ENCODE data around the gene SLC5A6. TPM values are rescaled to one million over a fixed set of nuclear protein-coding genes. Genes with fewer than 3 reads are reported as not detected.

SLC5A6 gene
- total and polyA plus RNA-seq, 2 of the 8 experiments (the other 6 are each of a cell fraction or from before 2014, with no cell fraction given) = 118 to 183 TPM

- H3K9me3 ChIP-seq (ENCODE audit: insufficient read depth in 2 of 2, low read depth in 1 of 2, low read length in 1 of 2) = no peaks in the 10 kb centered on the region
- H3K4ac ChIP-seq (replicated peaks; ENCODE audit: insufficient read length, low read depth, low read length) = no peak overlapping the region
- H3K4me3 ChIP-seq (ENCODE audit: extremely low read depth in 1 of 4, insufficient read depth in 2 of 4, low read depth in 3 of 4, low read length in 4 of 4) = no peak overlapping the region
- no peak overlapping the region for H3K9ac ChIP-seq (replicated peaks in 1 of 4; ENCODE audit: extremely low read depth in 1 of 4, low read depth in 3 of 4, low read length in 3 of 4)
- peaks cover 3% of the 10 kb centered on the region; the same call in 1 of the 2 replicates for H3K79me1 ChIP-seq (ENCODE audit: low read depth, low read length)
- POLR2A ChIA-PET (ENCODE audit: partially characterized antibody) = interaction anchor here (0.7 to 29.6 kb wide), 6 partner anchors 13 to 130 kb away, joined by 3 to 835 read pairs (median 6); partner anchors contain the start of genes ATRAID and SLC5A6
- no peak for DNase-seq (ENCODE audit: low read depth in 1 of 2, low spot score in 2 of 2)
- no peak overlapping the region for H3K27ac ChIP-seq (ENCODE audit: low read depth, low read length)
- H3K23ac ChIP-seq (ENCODE audit: insufficient read length) = no peak overlapping the region
- CTCF ChIA-PET (ENCODE audit: partially characterized antibody) = interaction anchor here (1.0 to 3.2 kb wide), 4 partner anchors 15 to 123 kb away, joined by 3 to 8 read pairs (median 4); no protein-coding TSS in a partner anchor
- no peak overlapping the region for H2AFZ ChIP-seq (ENCODE audit: low read length)
- peaks cover 2 to 10% of the 10 kb centered on the region in 2 experiments for H4K20me1 ChIP-seq (replicated peaks in 1 of 2; ENCODE audit: control insufficient read depth in 1 of 2, insufficient read depth in 2 of 2, low read length in 2 of 2)
- no peak overlapping the region for H2BK5ac ChIP-seq (ENCODE audit: low read depth, low read length)
- H4K8ac ChIP-seq (ENCODE audit: extremely low read depth, insufficient read depth, low read length) = no peak overlapping the region
- no peak overlapping the region for H2BK20ac ChIP-seq (ENCODE audit: low read length)
- H3K27me3 ChIP-seq (replicated peaks in 1 of 4; ENCODE audit: control insufficient read depth in 3 of 4, extremely low read depth in 1 of 4, insufficient read depth in 3 of 4, low read length in 3 of 4) = no peaks in the 10 kb centered on the region
- no peak overlapping the region for H2BK12ac ChIP-seq (ENCODE audit: low read depth, low read length)
- FAIRE-seq = no peak
- H3K56ac ChIP-seq (replicated peaks; ENCODE audit: insufficient read length, low read depth, low read length) = no peak overlapping the region
- H2BK15ac ChIP-seq (ENCODE audit: low read length) = no peak overlapping the region
- no peak overlapping the region for H4K91ac ChIP-seq (replicated peaks; ENCODE audit: insufficient read length, low read length)
- H2BK120ac ChIP-seq (replicated peaks; ENCODE audit: low read depth, low read length) = no peak overlapping the region
- 95% methylated on average over 5 of the region's 5 CpGs; no CpG with 5 or more reads in 1 of the 2 experiments for WGBS, 2 experiments (ENCODE audit: extremely low coverage in 1 of 2, insufficient coverage in 1 of 2, insufficient read length in 1 of 2, insufficient replicate concordance in 2 of 2, low coverage in 1 of 2, low lambda C conversion rate in 2 of 2, missing lambda C conversion rate in 1 of 2)
- H3K4me2 ChIP-seq (ENCODE audit: insufficient read depth in 1 of 2, low read depth in 2 of 2, low read length in 2 of 2) = no peak overlapping the region
- peaks cover 55 to 86% (median 77%) of the 10 kb centered on the region in 4 experiments for H3K36me3 ChIP-seq (ENCODE audit: control insufficient read depth in 2 of 4, insufficient read depth in 4 of 4, low read length in 3 of 4)
- H4K5ac ChIP-seq (ENCODE audit: insufficient read length, low read depth, low read length) = no peak overlapping the region
- peaks cover 0 to 6% (median under 1%) of the 10 kb centered on the region in 4 experiments; a peak in 4 of 7 replicates for H3K4me1 ChIP-seq (replicated peaks in 1 of 4; ENCODE audit: control insufficient read depth in 3 of 4, insufficient read depth in 4 of 4, low read length in 3 of 4)
- H3K79me2 ChIP-seq (ENCODE audit: control insufficient read depth in 1 of 2, insufficient read depth in 2 of 2, low read length in 2 of 2) = peaks cover 7 to 22% of the 10 kb centered on the region in 2 experiments
- no peak overlapping the region for H2AK5ac ChIP-seq (ENCODE audit: low read depth, low read length)
- no peak overlapping the region for H3K14ac ChIP-seq (ENCODE audit: insufficient read length)
- no peaks in the 10 kb centered on the region; the same call in 1 of the 2 replicates for H3K23me2 ChIP-seq (ENCODE audit: low read depth, low read length)
- no peak overlapping the region for H3K18ac ChIP-seq (ENCODE audit: extremely low read depth, low read length)
- TF ChIP-seq CHD1 (IDR thresholded peaks at IDR 0.05; ENCODE audit: low read depth, low read length) (no peak), EZH2 (IDR thresholded peaks at IDR 0.05; ENCODE audit: low read depth, low read length, severe bottlenecking) (no peak), SP4 (IDR thresholded peaks at IDR 0.05; ENCODE audit: low read length) (no peak), CREB1 (IDR thresholded peaks at IDR 0.05) (no peak), CHD2 (IDR thresholded peaks at IDR 0.05; ENCODE audit: low read length) (no peak), CTBP2 (IDR thresholded peaks at IDR 0.05; ENCODE audit: borderline replicate concordance, insufficient read depth, insufficient read length, low read length) (no peak), RXRA (IDR thresholded peaks at IDR 0.05; ENCODE audit: insufficient read depth, low read depth, low read length) (no peak), MAFK (IDR thresholded peaks at IDR 0.05; ENCODE audit: low read depth, low read length) (no peak), NANOG (IDR thresholded peaks at IDR 0.05; ENCODE audit: insufficient read depth, low read depth, low read length, poor library complexity, severe bottlenecking) (no peak), USF2 (IDR thresholded peaks at IDR 0.05; ENCODE audit: low read length) (no peak), CBX5 (IDR thresholded peaks at IDR 0.05; ENCODE audit: low read depth, low read length) (no peak), JUN (IDR thresholded peaks at IDR 0.05; ENCODE audit: low read depth, low read length) (no peak), BRCA1 (IDR thresholded peaks at IDR 0.05; ENCODE audit: low read depth, low read length) (no peak)
Observed at GRCh38 chr2:27222407-27222806, 10.3 kb upstream of the SLC5A6 start.
